ENCODE measurements around the gene EPHB2.
A peak's percentile ranks its signal among the peaks of the same experiment; 100 is the strongest.
"Not testable (repeated sequence)": the region's sequence is repeated elsewhere in the genome, so short reads cannot be mapped to it uniquely, and the experiment has no call there.

Gene EPHB2

GRCh38 chr1:22702296-22703085 lies 8.1 kb upstream of the EPHB2 start:
- no peaks in the 10 kb centered on the region for H3K9me2 ChIP-seq (replicated peaks; ENCODE audit: low read depth, low read length)
- H4K20me1 ChIP-seq (ENCODE audit: insufficient read depth, low read length, poor library complexity, severe bottlenecking), result no peaks in the 10 kb centered on the region
- no peaks in the 10 kb centered on the region for H3K27me3 ChIP-seq (ENCODE audit: insufficient read depth, low read length, poor library complexity, severe bottlenecking)
- no peak overlapping the region for H3K4me3 ChIP-seq (ENCODE audit: low read length, poor library complexity, severe bottlenecking)
- H3K9ac ChIP-seq (ENCODE audit: low read depth, low read length, poor library complexity, severe bottlenecking), result no peak overlapping the region
- H3F3A ChIP-seq (ENCODE audit: low read depth), result no peaks in the 10 kb centered on the region
- no peak for TF ChIP-seq CTCF (conservative IDR thresholded peaks at IDR 0.05; ENCODE audit: low read length)
- no peak for TF ChIP-seq EZH2phosphoT487 (IDR thresholded peaks at IDR 0.05; ENCODE audit: borderline replicate concordance)
- H2AFZ ChIP-seq (ENCODE audit: low read length), result peak overlapping the region; percentile 50; the same call in 1 of the 2 replicates
- no peak overlapping the region for H3K4me2 ChIP-seq (ENCODE audit: low read depth, low read length, poor library complexity, severe bottlenecking)
- no peaks in the 10 kb centered on the region for H3K79me2 ChIP-seq (ENCODE audit: insufficient read depth, low read length)
- no peaks in the 10 kb centered on the region for H3K4me1 ChIP-seq (ENCODE audit: insufficient read depth, low read length, poor library complexity, severe bottlenecking)
- no peaks in the 10 kb centered on the region for H3K36me3 ChIP-seq (ENCODE audit: insufficient read depth, low read length)
- no peaks in the 10 kb centered on the region for H3K9me3 ChIP-seq (ENCODE audit: insufficient read depth, low read depth, low read length)

GRCh38 chr1:22704440-22705067 lies 6.1 kb upstream of the EPHB2 start:
- H3K36me3 ChIP-seq (ENCODE audit: insufficient read depth, low read length), result no peaks in the 10 kb centered on the region
- peaks cover 5% of the 10 kb centered on the region for H3K4me1 ChIP-seq (ENCODE audit: insufficient read depth, low read length, poor library complexity, severe bottlenecking)
- H3K4me3 ChIP-seq (ENCODE audit: low read length, poor library complexity, severe bottlenecking), result no peak overlapping the region
- H3K27me3 ChIP-seq (ENCODE audit: insufficient read depth, low read length, poor library complexity, severe bottlenecking), result no peaks in the 10 kb centered on the region
- H3K9ac ChIP-seq (ENCODE audit: low read depth, low read length, poor library complexity, severe bottlenecking), result no peak overlapping the region
- H3K9me2 ChIP-seq (replicated peaks; ENCODE audit: low read depth, low read length), result no peaks in the 10 kb centered on the region
- H2AFZ ChIP-seq (ENCODE audit: low read length), result no peak overlapping the region
- no peaks in the 10 kb centered on the region for H3F3A ChIP-seq (ENCODE audit: low read depth)
- no peak overlapping the region for H3K4me2 ChIP-seq (ENCODE audit: low read depth, low read length, poor library complexity, severe bottlenecking)
- TF ChIP-seq EZH2phosphoT487 (IDR thresholded peaks at IDR 0.05; ENCODE audit: borderline replicate concordance) (no peak), CTCF (conservative IDR thresholded peaks at IDR 0.05; ENCODE audit: low read length) (peak; percentile 83)
- no peaks in the 10 kb centered on the region for H3K9me3 ChIP-seq (ENCODE audit: insufficient read depth, low read depth, low read length)
- H4K20me1 ChIP-seq (ENCODE audit: insufficient read depth, low read length, poor library complexity, severe bottlenecking), result no peaks in the 10 kb centered on the region
- H3K79me2 ChIP-seq (ENCODE audit: insufficient read depth, low read length), result no peaks in the 10 kb centered on the region

DNA sequence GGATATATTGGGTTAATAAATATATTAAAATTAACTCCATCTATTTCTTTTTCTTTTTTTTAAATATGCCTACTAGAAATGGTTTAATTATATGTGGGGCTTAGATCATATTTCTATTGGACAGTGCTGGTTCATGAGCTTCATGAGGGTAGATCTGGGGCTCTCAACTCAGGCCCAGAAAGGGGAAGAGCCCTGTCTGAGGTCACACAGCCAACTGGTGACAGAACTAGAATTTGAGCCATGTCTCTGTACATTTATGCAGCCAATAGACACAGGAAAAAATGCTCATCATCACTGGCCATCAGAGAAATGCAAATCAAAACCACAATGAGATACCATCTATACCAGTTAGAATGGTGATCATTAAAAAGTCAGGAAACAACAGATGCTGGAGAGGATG lies 5.1 kb upstream of the EPHB2 start:
- no peak overlapping the region for H3K4me3 ChIP-seq (ENCODE audit: low read length, poor library complexity, severe bottlenecking)
- no peaks in the 10 kb centered on the region for H4K20me1 ChIP-seq (ENCODE audit: insufficient read depth, low read length, poor library complexity, severe bottlenecking)
- H3K4me1 ChIP-seq (ENCODE audit: insufficient read depth, low read length, poor library complexity, severe bottlenecking), result peaks cover 5% of the 10 kb centered on the region
- no peaks in the 10 kb centered on the region for H3K9me3 ChIP-seq (ENCODE audit: insufficient read depth, low read depth, low read length)
- H2AFZ ChIP-seq (ENCODE audit: low read length), result no peak overlapping the region
- no peaks in the 10 kb centered on the region for H3K79me2 ChIP-seq (ENCODE audit: insufficient read depth, low read length)
- H3F3A ChIP-seq (ENCODE audit: low read depth), result no peaks in the 10 kb centered on the region
- no peaks in the 10 kb centered on the region for H3K36me3 ChIP-seq (ENCODE audit: insufficient read depth, low read length)
- no peak for TF ChIP-seq CTCF (conservative IDR thresholded peaks at IDR 0.05; ENCODE audit: low read length)
- TF ChIP-seq EZH2phosphoT487 (IDR thresholded peaks at IDR 0.05; ENCODE audit: borderline replicate concordance), result no peak
- H3K27me3 ChIP-seq (ENCODE audit: insufficient read depth, low read length, poor library complexity, severe bottlenecking), result no peaks in the 10 kb centered on the region
- H3K9ac ChIP-seq (ENCODE audit: low read depth, low read length, poor library complexity, severe bottlenecking), result no peak overlapping the region
- H3K9me2 ChIP-seq (replicated peaks; ENCODE audit: low read depth, low read length), result no peaks in the 10 kb centered on the region
- no peak overlapping the region for H3K4me2 ChIP-seq (ENCODE audit: low read depth, low read length, poor library complexity, severe bottlenecking)

- not testable (repeated sequence) for H3K36me3 ChIP-seq (ENCODE audit: insufficient read depth, low read length); H3F3A ChIP-seq (ENCODE audit: low read depth); H4K20me1 ChIP-seq (ENCODE audit: insufficient read depth, low read length, poor library complexity, severe bottlenecking); H3K9me3 ChIP-seq (ENCODE audit: insufficient read depth, low read depth, low read length); H2AFZ ChIP-seq (ENCODE audit: low read length); H3K9ac ChIP-seq (ENCODE audit: low read depth, low read length, poor library complexity, severe bottlenecking); H3K27me3 ChIP-seq (ENCODE audit: insufficient read depth, low read length, poor library complexity, severe bottlenecking); H3K9me2 ChIP-seq (replicated peaks; ENCODE audit: low read depth, low read length); H3K4me3 ChIP-seq (ENCODE audit: low read length, poor library complexity, severe bottlenecking); H3K4me2 ChIP-seq (ENCODE audit: low read depth, low read length, poor library complexity, severe bottlenecking); H3K4me1 ChIP-seq (ENCODE audit: insufficient read depth, low read length, poor library complexity, severe bottlenecking); H3K79me2 ChIP-seq (ENCODE audit: insufficient read depth, low read length)
Observed at GRCh38 chr1:22706100-22706499, 4.5 kb upstream of the EPHB2 start.

Data from Loucy (cell line).